GM12878 (cell line): ENCODE results near the gene MLPH. TPM values are rescaled to one million over a fixed set of nuclear protein-coding genes. Genes with fewer than 3 reads are reported as not detected.

Experiments
- ATAC-seq: fragments of 200-7000 bp; cut with Tn5 transposase; 3 replicates; pipeline ENCODE4 v1.9.1; 2020; ENCODE audit warnings: mild to moderate bottlenecking, moderate library complexity
- BruUV-seq: library from RNA; stranded (reverse); fragments of 400-500 nt; replicated peaks from 2 replicates; lab custom pipeline; 2021; lab: Mats Ljungman, UMichigan
- CTCF ChIA-PET: fragments of 300-600 bp; sonication (Branson Sonifier 250); formaldehyde crosslinking; extraction: SDS; loops from one replicate; lab custom pipeline; 2021; ENCODE audit warnings: inconsistent platforms; lab: Yijun Ruan, JAX
- POLR2A ChIA-PET: fragments of 350-600 bp; formaldehyde crosslinking; extraction: SDS; loops from one replicate; lab custom pipeline; 2021; ENCODE audit warnings: inconsistent platforms; lab: Charles Lee
- RAD21 ChIA-PET: fragments of 300-600 bp; sonication (Branson Sonifier 250); formaldehyde crosslinking; loops from one replicate; lab custom pipeline; 2023; ENCODE audit warnings: antibody characterized with exemption; ENCODE audit not compliant: unreplicated experiment; lab: Charles Lee
- SMC1A ChIA-PET: fragments of 300-600 bp; sonication (Branson Sonifier 250); formaldehyde crosslinking; loops from one replicate; lab custom pipeline; 2023; ENCODE audit not compliant: unreplicated experiment, uncharacterized antibody; lab: Charles Lee
- DNase-seq: peaks from one replicate; pipeline ENCODE4 v3.0.0-alpha.2; 2011; ENCODE audit warnings: low read depth, low spot score
- FAIRE-seq: peaks from 3 replicates; lab custom pipeline; 2011; peaks lifted over from hg19 to GRCh38; lab: Jason Lieb, UNC
- H2AFZ ChIP-seq: 2 replicates; pipeline ENCODE4 v1.6.0; 2011; ENCODE audit warnings: low read depth, low read length, control low read depth; ENCODE audit not compliant: control insufficient read depth
- H3K27ac ChIP-seq: 2 replicates; pipeline ENCODE4 v1.5.1; 2011; ENCODE audit warnings: control low read depth; ENCODE audit not compliant: control insufficient read depth, insufficient read depth
- H3K27me3 ChIP-seq, 2 experiments: replicated peaks in 1 of 2; 2 replicates each; pipeline versions ENCODE4 v1.6.0 to v1.6.1; 2011; ENCODE audit warnings: low read length in 1 of 2; ENCODE audit not compliant: control insufficient read depth in 2 of 2, insufficient read depth in 2 of 2
- H3K36me3 ChIP-seq, 2 experiments: 2 replicates each; pipeline ENCODE4 v1.5.1; 2011; ENCODE audit warnings: low read length in 1 of 2; ENCODE audit not compliant: control insufficient read depth in 2 of 2, insufficient read depth in 2 of 2
- H3K4me1 ChIP-seq: 2 replicates; pipeline ENCODE4 v1.6.1; 2011; ENCODE audit warnings: mild to moderate bottlenecking, low read length, moderate library complexity, mixed read lengths; ENCODE audit not compliant: control insufficient read depth, insufficient read depth
- H3K4me2 ChIP-seq: 2 replicates; pipeline ENCODE4 v1.6.0; 2011; ENCODE audit warnings: control low read depth; ENCODE audit not compliant: control insufficient read depth, insufficient read depth
- H3K4me3 ChIP-seq: fragments of 200-600 bp; sonication (generic); 2 replicates; pipeline ENCODE4 v1.5.1; 2016
- H3K79me2 ChIP-seq: 2 replicates; pipeline ENCODE4 v1.6.0; 2011; ENCODE audit warnings: low read length; ENCODE audit not compliant: control insufficient read depth, insufficient read depth
- H3K9ac ChIP-seq: 2 replicates; pipeline ENCODE4 v1.8.0; 2011; ENCODE audit warnings: low read length, control low read depth, mixed read lengths; ENCODE audit not compliant: control insufficient read depth, insufficient read depth
- H3K9me3 ChIP-seq: replicated peaks from 3 replicates; pipeline ENCODE4 v1.5.1; 2011; ENCODE audit warnings: mild to moderate bottlenecking, low read length; ENCODE audit not compliant: control insufficient read depth, insufficient read depth
- H4K20me1 ChIP-seq: 2 replicates; pipeline ENCODE4 v1.6.0; 2011; ENCODE audit not compliant: control insufficient read depth, insufficient read depth
- HCFC1 ChIP-seq: fragments of 150-350 bp; IDR thresholded peaks from 2 replicates; pipeline ENCODE4 v1.6.1; 2014; ENCODE audit warnings: low read length
- MYC ChIP-seq: IDR thresholded peaks from 2 replicates; pipeline ENCODE4 v1.6.1; 2011; ENCODE audit warnings: mild to moderate bottlenecking, low read length, moderate library complexity, inconsistent platforms; ENCODE audit not compliant: insufficient read depth, insufficient replicate concordance, insufficient read length, severe bottlenecking
- NFIC ChIP-seq: IDR thresholded peaks from 2 replicates; pipeline ENCODE4 v1.6.1; 2012; ENCODE audit warnings: low read depth, mild to moderate bottlenecking, inconsistent platforms, low read length, moderate library complexity
- NRF1 ChIP-seq: conservative IDR thresholded peaks from 2 replicates; pipeline ENCODE4 v1.6.1; 2011; ENCODE audit warnings: mild to moderate bottlenecking, low read depth, low read length, improper control_type of control experiment
- PAX5 ChIP-seq: IDR thresholded peaks from 2 replicates; pipeline ENCODE4 v1.6.1; 2011; ENCODE audit warnings: low read depth, low read length, borderline replicate concordance
- SREBF1 ChIP-seq: IDR thresholded peaks from 2 replicates; pipeline ENCODE4 v1.6.1; 2012; ENCODE audit warnings: mild to moderate bottlenecking, low read length
- SREBF2 ChIP-seq: IDR thresholded peaks from 2 replicates; pipeline ENCODE4 v1.6.1; 2012; ENCODE audit warnings: mild to moderate bottlenecking, low read length
- STAT1 ChIP-seq: fragments of 450-650 bp; conservative IDR thresholded peaks from 2 replicates; pipeline ENCODE4 v1.6.1; 2014; ENCODE audit warnings: antibody characterized with exemption, mild to moderate bottlenecking
- WGBS: methylation state at CpG from one replicate; pipeline ENCODE4 v1.1.6; 2016; ENCODE audit warnings: low lambda C conversion rate; ENCODE audit not compliant: insufficient replicate concordance, insufficient coverage; ENCODE audit errors: missing lambda C conversion rate; 5-methylcytosine and 5-hydroxymethylcytosine counted together
- in situ Hi-C: fragments of 300-500 bp; cut with MboI; formaldehyde crosslinking; loops from 9 replicates; pipeline ENCODE4 v1.14.3; 2018; ENCODE audit warnings: mixed read lengths
- intact Hi-C: fragments of 100-400 bp; cut with micrococcal nuclease; formaldehyde crosslinking; loops from one replicate; pipeline ENCODE4 v1.14.2; 2022; ENCODE audit not compliant: unreplicated experiment
- polyA plus RNA-seq, 11 experiments: library from polyadenylated mRNA; depleted of rRNA in 4 of 11; unstranded in 6 of 11; stranded (reverse) in 5 of 11; fragments of >200 nt; fragmentation: Nextera tagmentation in 4 of 11; fragmentation: Illumina TruSeq in 1 of 11; extraction: Ambion mirVana in 4 of 11; extraction: Trizol in 1 of 11; gene quantifications; 1 replicate in 1 of 11; 2 replicates in 10 of 11; pipeline versions ENCODE4 v1.2.1 to v1.2.3, GENCODE V29; 2011 to 2016; ENCODE audit warnings: inconsistent platforms in 2 of 11, missing spikeins in 2 of 11, low read depth in 1 of 11
- total RNA-seq, 4 experiments: library from RNA; depleted of rRNA in 3 of 4; stranded (reverse); fragments of >200 nt in 3 of 4; fragmentation: Illumina TruSeq in 1 of 4; extraction: Trizol in 1 of 4; gene quantifications; 2 replicates each; pipeline versions ENCODE4 v1.2.1 to v1.2.3, GENCODE V29; 2013 to 2021
- TF ChIP-seq, protein P1 (sequence below): IDR thresholded peaks from 2 replicates; pipeline ENCODE4 v1.6.1; 2012; ENCODE audit warnings: improper control_type of control experiment, low read depth, low read length; ENCODE audit not compliant: insufficient replicate concordance

Gene MLPH
- total and polyA plus RNA-seq, 10 of the 15 experiments (the other 5 are each of a cell fraction or from before 2014, with no cell fraction given): 0.16 to 0.85 TPM; not detected in 8

DNA sequence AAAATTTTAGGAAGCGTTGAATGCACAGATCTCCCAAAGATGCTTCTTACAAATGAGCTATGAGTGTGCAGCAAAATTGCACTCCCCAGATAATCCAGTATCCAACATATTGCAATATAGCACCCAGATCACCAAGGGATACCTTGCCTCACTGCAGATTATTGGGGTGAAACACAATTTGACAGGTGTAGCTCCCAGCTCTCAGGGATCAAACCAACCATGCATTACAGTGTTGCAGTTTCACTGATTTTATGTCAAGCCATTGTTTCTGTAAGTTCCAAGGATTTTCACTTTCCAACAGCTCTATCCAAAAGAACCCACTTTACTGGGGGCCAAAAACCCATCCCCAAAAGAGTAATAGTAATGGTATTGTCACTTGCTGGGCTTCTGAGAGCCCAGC is 68.5 kb downstream of the MLPH start:
- ChIA-PET POLR2A (interaction anchor here (1.5 to 2.4 kb wide), 2 partner anchors 10 to 15 kb away, joined by 3 to 11 read pairs; no protein-coding TSS in a partner anchor), RAD21 (interaction anchor here (1.1 to 1.5 kb wide), 2 partner anchors 26 to 43 kb away, joined by 3 read pairs; no protein-coding TSS in a partner anchor), CTCF (interaction anchor here (1.0 to 6.0 kb wide), 6 partner anchors 10 to 58 kb away, joined by 3 to 38 read pairs (median 4); no protein-coding TSS in a partner anchor), SMC1A (interaction anchor here (0.6 to 7.4 kb wide), 7 partner anchors 10 to 342 kb away, joined by 3 to 44 read pairs (median 6); no protein-coding TSS in a partner anchor)
- no peak for TF ChIP-seq STAT1
- no peak for TF ChIP-seq PAX5
- no peak for TF ChIP-seq SREBF2
- TF ChIP-seq NRF1: no peak
- TF ChIP-seq, protein P1, sequence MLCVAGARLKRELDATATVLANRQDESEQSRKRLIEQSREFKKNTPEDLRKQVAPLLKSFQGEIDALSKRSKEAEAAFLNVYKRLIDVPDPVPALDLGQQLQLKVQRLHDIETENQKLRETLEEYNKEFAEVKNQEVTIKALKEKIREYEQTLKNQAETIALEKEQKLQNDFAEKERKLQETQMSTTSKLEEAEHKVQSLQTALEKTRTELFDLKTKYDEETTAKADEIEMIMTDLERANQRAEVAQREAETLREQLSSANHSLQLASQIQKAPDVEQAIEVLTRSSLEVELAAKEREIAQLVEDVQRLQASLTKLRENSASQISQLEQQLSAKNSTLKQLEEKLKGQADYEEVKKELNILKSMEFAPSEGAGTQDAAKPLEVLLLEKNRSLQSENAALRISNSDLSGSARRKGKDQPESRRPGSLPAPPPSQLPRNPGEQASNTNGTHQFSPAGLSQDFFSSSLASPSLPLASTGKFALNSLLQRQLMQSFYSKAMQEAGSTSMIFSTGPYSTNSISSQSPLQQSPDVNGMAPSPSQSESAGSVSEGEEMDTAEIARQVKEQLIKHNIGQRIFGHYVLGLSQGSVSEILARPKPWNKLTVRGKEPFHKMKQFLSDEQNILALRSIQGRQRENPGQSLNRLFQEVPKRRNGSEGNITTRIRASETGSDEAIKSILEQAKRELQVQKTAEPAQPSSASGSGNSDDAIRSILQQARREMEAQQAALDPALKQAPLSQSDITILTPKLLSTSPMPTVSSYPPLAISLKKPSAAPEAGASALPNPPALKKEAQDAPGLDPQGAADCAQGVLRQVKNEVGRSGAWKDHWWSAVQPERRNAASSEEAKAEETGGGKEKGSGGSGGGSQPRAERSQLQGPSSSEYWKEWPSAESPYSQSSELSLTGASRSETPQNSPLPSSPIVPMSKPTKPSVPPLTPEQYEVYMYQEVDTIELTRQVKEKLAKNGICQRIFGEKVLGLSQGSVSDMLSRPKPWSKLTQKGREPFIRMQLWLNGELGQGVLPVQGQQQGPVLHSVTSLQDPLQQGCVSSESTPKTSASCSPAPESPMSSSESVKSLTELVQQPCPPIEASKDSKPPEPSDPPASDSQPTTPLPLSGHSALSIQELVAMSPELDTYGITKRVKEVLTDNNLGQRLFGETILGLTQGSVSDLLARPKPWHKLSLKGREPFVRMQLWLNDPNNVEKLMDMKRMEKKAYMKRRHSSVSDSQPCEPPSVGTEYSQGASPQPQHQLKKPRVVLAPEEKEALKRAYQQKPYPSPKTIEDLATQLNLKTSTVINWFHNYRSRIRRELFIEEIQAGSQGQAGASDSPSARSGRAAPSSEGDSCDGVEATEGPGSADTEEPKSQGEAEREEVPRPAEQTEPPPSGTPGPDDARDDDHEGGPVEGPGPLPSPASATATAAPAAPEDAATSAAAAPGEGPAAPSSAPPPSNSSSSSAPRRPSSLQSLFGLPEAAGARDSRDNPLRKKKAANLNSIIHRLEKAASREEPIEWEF: no peak
- no peak for TF ChIP-seq HCFC1
- no peak for TF ChIP-seq NFIC
- no peak for TF ChIP-seq MYC
- TF ChIP-seq SREBF1: no peak
- H3K27me3 ChIP-seq: no peaks in the 10 kb centered on the region
- no peak overlapping the region for H3K4me2 ChIP-seq
- H3K79me2 ChIP-seq: no peaks in the 10 kb centered on the region
- intact Hi-C loops: loop anchor here (5.0 kb wide), 1 partner anchor 43 kb away; no protein-coding TSS in a partner anchor
- no peak overlapping the region for H3K27ac ChIP-seq
- no peaks in the 10 kb centered on the region for H4K20me1 ChIP-seq
- no peak overlapping the region for H2AFZ ChIP-seq
- H3K36me3 ChIP-seq: no peaks in the 10 kb centered on the region
- peaks cover 12% of the 10 kb centered on the region for H3K9me3 ChIP-seq
- 100% methylated on average over 1 of the region's 1 CpG for WGBS
- H3K4me3 ChIP-seq: no peak overlapping the region
- in situ Hi-C loops: no loop called here
- FAIRE-seq: no peak
- H3K9ac ChIP-seq: no peak overlapping the region
- ATAC-seq: no peak
- no TSS peak for BruUV-seq
- no peak for DNase-seq
- H3K4me1 ChIP-seq: peaks cover 19% of the 10 kb centered on the region
